Measurements from ENCODE around the gene RPAP3.

RPAP3 gene

GRCh38 chr12:47718531-47718930, 12.7 kb upstream of the RPAP3 start:
- DNase-seq (ENCODE audit: low read depth in 2 of 2): no peak

GRCh38 chr12:47717443-47718193, 11.8 kb upstream of the RPAP3 start:
- peak in 1 of 2 donors; percentile 26 for DNase-seq (ENCODE audit: low read depth in 2 of 2)

- DNase-seq (ENCODE audit: low read depth in 2 of 2): no peak
Measured at GRCh38 chr12:47717046-47717442, 11.2 kb upstream of the RPAP3 start.

GRCh38 chr12:47715877-47716548, 10.2 kb upstream of the RPAP3 start:
- DNase-seq (ENCODE audit: low read depth in 2 of 2): no peak

- peak; percentile 60 to 75 for DNase-seq (ENCODE audit: low read depth in 2 of 2)
Measured at GRCh38 chr12:47715393-47715876, 9.6 kb upstream of the RPAP3 start.

GRCh38 chr12:47714826-47715386, 9.1 kb upstream of the RPAP3 start:
- no peak for DNase-seq (ENCODE audit: low read depth in 2 of 2)

GRCh38 chr12:47712171-47712570, 6.3 kb upstream of the RPAP3 start:
- DNase-seq (ENCODE audit: low read depth in 2 of 2): no peak

- DNase-seq (ENCODE audit: low read depth in 2 of 2): no peak
Measured at GRCh38 chr12:47711448-47711847, 5.6 kb upstream of the RPAP3 start.

GRCh38 chr12:47710278-47710677, 4.4 kb upstream of the RPAP3 start:
- DNase-seq (ENCODE audit: low read depth in 2 of 2): no peak

GRCh38 chr12:47709671-47710070, 3.8 kb upstream of the RPAP3 start:
- DNase-seq (ENCODE audit: low read depth in 2 of 2): no peak

GRCh38 chr12:47709237-47709636, 3.4 kb upstream of the RPAP3 start:
- no peak for DNase-seq (ENCODE audit: low read depth in 2 of 2)

- no peak for DNase-seq (ENCODE audit: low read depth in 2 of 2)
Measured at GRCh38 chr12:47707905-47708543, 2.2 kb upstream of the RPAP3 start.

GRCh38 chr12:47707355-47707754, 1.5 kb upstream of the RPAP3 start:
- DNase-seq (ENCODE audit: low read depth in 2 of 2): no peak

GRCh38 chr12:47705229-47705565, 633 bp downstream of the RPAP3 start:
- DNase-seq (ENCODE audit: low read depth in 2 of 2): no peak

GRCh38 chr12:47704719-47705118, 1.1 kb downstream of the RPAP3 start:
- DNase-seq (ENCODE audit: low read depth in 2 of 2): no peak

GRCh38 chr12:47700263-47700662, 5.6 kb downstream of the RPAP3 start:
- DNase-seq (ENCODE audit: low read depth in 2 of 2): no peak

GRCh38 chr12:47698631-47699030, 7.2 kb downstream of the RPAP3 start:
- DNase-seq (ENCODE audit: low read depth in 2 of 2): no peak

GRCh38 chr12:47698055-47698454, 7.8 kb downstream of the RPAP3 start:
- DNase-seq (ENCODE audit: low read depth in 2 of 2): no peak

- DNase-seq (ENCODE audit: low read depth in 2 of 2): no peak
Measured at GRCh38 chr12:47689215-47689614, 16.6 kb downstream of the RPAP3 start.

GRCh38 chr12:47687636-47688035, 18.2 kb downstream of the RPAP3 start:
- DNase-seq (ENCODE audit: low read depth in 2 of 2): no peak

- no peak for DNase-seq (ENCODE audit: low read depth in 2 of 2)
Measured at GRCh38 chr12:47686645-47687240, 19.1 kb downstream of the RPAP3 start.

- DNase-seq (ENCODE audit: low read depth in 2 of 2): no peak
Measured at GRCh38 chr12:47679785-47680184, 26.0 kb downstream of the RPAP3 start.

All from stimulated activated CD8-positive, alpha-beta memory T cell treated with anti-CD3 and anti-CD28 coated beads, Interleukin-7, amount 100 ng/mL, for 4 hours (primary cell).